GM19467 (cell line): Measurements from ENCODE around the gene CDCA4.
"Not testable (repeated sequence)": the region's sequence is repeated elsewhere in the genome, so short reads cannot be mapped to it uniquely, and the experiment has no call there.

ENCODE experiments used
- ATAC-seq: cut with Tn5 transposase; IDR thresholded peaks from one replicate; pipeline ENCODE4 v1.9.1; 2021; ENCODE audit warnings: mild to moderate bottlenecking, moderate library complexity; ENCODE audit not compliant: unreplicated experiment

The CDCA4 gene

GRCh38 chr14:105039458-105040205 lies 18.7 kb upstream of the CDCA4 start:
- no peak for ATAC-seq

- not testable (repeated sequence) for ATAC-seq
These were observed 14.7 kb upstream of the CDCA4 start for GRCh38 chr14:105035616-105036015.

GRCh38 chr14:105034315-105035039 lies 13.6 kb upstream of the CDCA4 start:
- no peak for ATAC-seq

GRCh38 chr14:105033412-105033900 lies 12.6 kb upstream of the CDCA4 start:
- not testable (repeated sequence) for ATAC-seq

- ATAC-seq: not testable (repeated sequence)
These were observed 11.6 kb upstream of the CDCA4 start for GRCh38 chr14:105032451-105032901.

GRCh38 chr14:105030836-105031396 lies 10.0 kb upstream of the CDCA4 start:
- ATAC-seq: no peak

- no peak for ATAC-seq
These were observed 9.3 kb upstream of the CDCA4 start for GRCh38 chr14:105030194-105030593.

GRCh38 chr14:105029402-105029801 lies 8.5 kb upstream of the CDCA4 start:
- no peak for ATAC-seq

GRCh38 chr14:105028251-105028927 lies 7.5 kb upstream of the CDCA4 start:
- ATAC-seq: no peak

GRCh38 chr14:105027718-105028117 lies 6.8 kb upstream of the CDCA4 start:
- not testable (repeated sequence) for ATAC-seq

- no peak for ATAC-seq
These were observed 6.1 kb upstream of the CDCA4 start for GRCh38 chr14:105026802-105027563.

GRCh38 chr14:105026033-105026785 lies 5.3 kb upstream of the CDCA4 start:
- ATAC-seq: no peak

- no peak for ATAC-seq
These were observed 4.5 kb upstream of the CDCA4 start for GRCh38 chr14:105025429-105025828.

GRCh38 chr14:105023791-105024480 lies 3.1 kb upstream of the CDCA4 start:
- ATAC-seq: no peak

- ATAC-seq: no peak
These were observed 2.3 kb upstream of the CDCA4 start for GRCh38 chr14:105023144-105023543.

GRCh38 chr14:105022276-105022670 lies 1.4 kb upstream of the CDCA4 start:
- ATAC-seq: no peak

GRCh38 chr14:105021656-105022275 lies 883 bp upstream of the CDCA4 start:
- peak; percentile 4 for ATAC-seq
